Esophagus muscularis mucosa (tissue), 4 donors: Measurements from ENCODE around the gene COBL. TPM values are rescaled to one million over a fixed set of nuclear protein-coding genes. Genes with fewer than 3 reads are reported as not detected.

Source experiments
- DNase-seq: peaks from one replicate; pipeline ENCODE4 v3.0.0-alpha.2; 2017; ENCODE audit errors: extremely low spot score
- H3K27ac ChIP-seq, 4 donors: fragments of 200-600 bp; sonication (generic); replicated peaks in 1 of 4; 1 replicate in 3 of 4; 2 replicates in 1 of 4; pipeline ENCODE4 v1.5.1; 2016 to 2019; ENCODE audit warnings: mild to moderate bottlenecking in 1 of 4
- H3K27me3 ChIP-seq, 4 donors: fragments of 200-600 bp; sonication (generic); one replicate each; pipeline versions ENCODE4 v1.5.1 to v1.6.0; 2016 to 2019
- H3K36me3 ChIP-seq, 4 donors: fragments of 200-600 bp; sonication (generic); one replicate each; pipeline ENCODE4 v1.5.1; 2016 to 2019
- H3K4me1 ChIP-seq, 4 donors: fragments of 200-600 bp; sonication (generic); one replicate each; pipeline ENCODE4 v1.5.1; 2016 to 2019
- H3K4me3 ChIP-seq, 4 donors: fragments of 200-600 bp; sonication (generic); 1 replicate in 2 of 4; 2 replicates in 2 of 4; pipeline ENCODE4 v1.5.1; 2016 to 2019; ENCODE audit warnings: mild to moderate bottlenecking in 4 of 4, moderate library complexity in 1 of 4
- H3K9me3 ChIP-seq, 4 donors: fragments of 200-600 bp; sonication (generic); 1 replicate in 3 of 4; 2 replicates in 1 of 4; pipeline ENCODE4 v1.5.1; 2016 to 2019
- CTCF ChIP-seq, 3 experiments: fragments of 200-600 bp in 2 of 3; fragments of 450-650 bp in 1 of 3; sonication (generic) in 2 of 3; IDR thresholded peaks; one replicate each; pipeline ENCODE4 v1.5.1; 2017 to 2019; ENCODE audit warnings: antibody characterized with exemption in 3 of 3, mild to moderate bottlenecking in 2 of 3, moderate library complexity in 1 of 3
- EP300 ChIP-seq: sonication (generic); formaldehyde crosslinking; IDR thresholded peaks from one replicate; pipeline ENCODE4 v1.6.1; 2017; ENCODE audit warnings: antibody characterized with exemption
- POLR2A ChIP-seq: fragments of 450-650 bp; IDR thresholded peaks from one replicate; pipeline ENCODE4 v1.6.1; 2017; ENCODE audit warnings: antibody characterized with exemption, moderate library complexity, mild to moderate bottlenecking, low read depth
- POLR2AphosphoS5 ChIP-seq, 2 donors: sonication (generic); formaldehyde crosslinking; IDR thresholded peaks; one replicate each; pipeline ENCODE4 v1.6.1; 2017; ENCODE audit warnings: antibody characterized with exemption in 2 of 2
- WGBS: methylation state at CpG from one replicate; pipeline ENCODE4 v1.1.5; 2018; 5-methylcytosine and 5-hydroxymethylcytosine counted together
- intact Hi-C: fragments of 100-400 bp; cut with DNase I; formaldehyde crosslinking; loops from one replicate; pipeline ENCODE4 v1.15.1; 2023
- total RNA-seq, 4 donors: library from RNA; depleted of rRNA; stranded (reverse); fragments of >200 nt; gene quantifications; one replicate each; pipeline versions ENCODE4 v1.1.0 to v1.2.1, GENCODE V29; 2016

The COBL gene
- total RNA-seq, 4 donors from 2014 or later, result 29.8 to 51.4 (median 45.9) TPM

GRCh38 chr7:51046103-51046466 lies 270.5 kb downstream of the COBL start:
- no peaks in the 10 kb centered on the region for H3K27me3 ChIP-seq
- H3K4me1 ChIP-seq, result peaks cover 0 to 3% (median 0%) of the 10 kb centered on the region in 4 donors
- WGBS, result 71% methylated on average over 4 of the region's 4 CpGs
- H3K9me3 ChIP-seq, result no peaks in the 10 kb centered on the region
- DNase-seq, result no peak
- no peak for TF ChIP-seq CTCF (IDR thresholded peaks at IDR 0.05)
- no peak for TF ChIP-seq POLR2AphosphoS5 (IDR thresholded peaks at IDR 0.05)
- TF ChIP-seq EP300, result no peak
- intact Hi-C loops, result no loop called here
- H3K4me3 ChIP-seq, result no peak overlapping the region
- no peak overlapping the region for H3K27ac ChIP-seq
- H3K36me3 ChIP-seq, result no peaks in the 10 kb centered on the region

GRCh38 chr7:51045319-51046102 lies 271.1 kb downstream of the COBL start:
- Histone ChIP-seq H3K36me3 (no peaks in the 10 kb centered on the region), H3K27ac (no peak overlapping the region), H3K9me3 (no peaks in the 10 kb centered on the region), H3K27me3 (no peaks in the 10 kb centered on the region), H3K4me1 (peaks cover 0 to 3% (median 0%) of the 10 kb centered on the region in 4 donors), H3K4me3 (no peak overlapping the region)
- DNase-seq, result no peak
- 87% methylated on average over 12 of the region's 14 CpGs for WGBS
- no peak for TF ChIP-seq CTCF (IDR thresholded peaks at IDR 0.05)
- no peak for TF ChIP-seq POLR2A
- no peak for TF ChIP-seq EP300
- TF ChIP-seq POLR2AphosphoS5 (IDR thresholded peaks at IDR 0.05), result no peak
- intact Hi-C loops, result no loop called here

DNA sequence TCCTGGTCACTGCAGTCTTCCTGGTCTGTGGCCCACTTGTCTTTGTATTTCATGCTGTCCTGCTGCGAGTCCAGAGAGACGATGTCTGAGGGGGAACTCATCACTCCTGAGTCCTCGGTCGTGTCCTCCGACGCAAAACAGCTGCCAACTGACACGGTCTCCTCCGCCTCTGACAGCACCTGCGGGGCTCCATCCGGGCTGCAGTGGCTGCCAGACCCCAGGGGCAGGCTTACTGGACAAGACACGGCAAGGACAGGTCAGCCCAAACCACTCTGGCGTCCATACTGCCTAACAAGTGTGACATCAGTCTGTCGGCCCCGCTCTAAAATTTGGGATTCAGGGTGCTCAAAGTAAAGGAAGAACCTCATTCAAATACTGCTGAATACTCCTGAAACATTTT lies 273.1 kb downstream of the COBL start:
- WGBS, result 80% methylated on average over 14 of the region's 14 CpGs
- intact Hi-C loops, result no loop called here
- no peak for DNase-seq
- H3K27ac ChIP-seq, result no peak overlapping the region
- H3K9me3 ChIP-seq, result no peaks in the 10 kb centered on the region
- H3K4me1 ChIP-seq, result peaks cover 0 to 3% (median 0%) of the 10 kb centered on the region in 4 donors
- no peak overlapping the region for H3K4me3 ChIP-seq
- no peaks in the 10 kb centered on the region for H3K27me3 ChIP-seq
- TF ChIP-seq POLR2A (no peak), EP300 (no peak), CTCF (IDR thresholded peaks at IDR 0.05) (no peak), POLR2AphosphoS5 (IDR thresholded peaks at IDR 0.05) (no peak)
- peaks cover 0 to 3% (median 0%) of the 10 kb centered on the region in 4 donors for H3K36me3 ChIP-seq

DNA sequence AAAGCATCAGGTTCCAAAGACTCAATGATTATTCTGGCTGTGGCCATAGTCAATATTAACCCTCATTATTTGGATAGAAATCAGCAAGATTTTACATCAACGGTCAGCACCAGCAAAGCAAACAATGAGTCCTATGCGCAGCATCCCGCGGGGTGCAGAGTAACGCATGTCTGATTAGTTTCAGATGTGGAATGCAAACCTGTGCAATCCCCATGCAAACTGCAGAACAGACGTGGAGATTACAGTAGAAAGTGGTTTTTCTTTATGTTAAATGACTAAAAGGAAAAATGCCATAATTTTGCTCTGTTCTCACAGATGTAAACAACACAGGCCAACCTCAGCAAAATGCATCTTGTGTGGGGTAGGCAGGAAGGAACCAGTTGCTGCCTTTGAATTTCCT lies 275.8 kb downstream of the COBL start:
- no peak for DNase-seq
- WGBS, result 47% methylated on average over 6 of the region's 6 CpGs
- Histone ChIP-seq H3K27me3 (no peaks in the 10 kb centered on the region), H3K27ac (no peak overlapping the region), H3K9me3 (no peaks in the 10 kb centered on the region), H3K36me3 (peaks cover 0 to 3% (median 0%) of the 10 kb centered on the region in 4 donors), H3K4me1 (peaks cover 0 to 2% (median 0%) of the 10 kb centered on the region in 4 donors), H3K4me3 (no peak overlapping the region)
- no peak for TF ChIP-seq CTCF (IDR thresholded peaks at IDR 0.05)
- no peak for TF ChIP-seq POLR2A
- no peak for TF ChIP-seq POLR2AphosphoS5 (IDR thresholded peaks at IDR 0.05)
- TF ChIP-seq EP300, result no peak
- intact Hi-C loops, result no loop called here
